Astrocyte of the cerebellum (primary cell): Measurements from ENCODE around the gene CSTF1.

ENCODE experiments used
- DNase-seq: peaks from one replicate; pipeline ENCODE4 v3.0.0-alpha.2; 2011; ENCODE audit warnings: low read depth
- H3K4me3 ChIP-seq: 2 replicates; pipeline ENCODE4 v1.5.1; 2011; ENCODE audit warnings: mild to moderate bottlenecking, low read depth, low read length, moderate library complexity
- in situ Hi-C: cut with HindIII; loops from 2 replicates; pipeline ENCODE4 v1.10.0; 2017; ENCODE audit warnings: low sequenced_read_pairs
- TF ChIP-seq, protein P1 (sequence below): IDR thresholded peaks from 2 replicates; pipeline ENCODE4 v1.5.1; 2012; ENCODE audit warnings: low read length, low read depth, moderate library complexity, mild to moderate bottlenecking; ENCODE audit errors: missing control alignments

CSTF1 gene

DNA sequence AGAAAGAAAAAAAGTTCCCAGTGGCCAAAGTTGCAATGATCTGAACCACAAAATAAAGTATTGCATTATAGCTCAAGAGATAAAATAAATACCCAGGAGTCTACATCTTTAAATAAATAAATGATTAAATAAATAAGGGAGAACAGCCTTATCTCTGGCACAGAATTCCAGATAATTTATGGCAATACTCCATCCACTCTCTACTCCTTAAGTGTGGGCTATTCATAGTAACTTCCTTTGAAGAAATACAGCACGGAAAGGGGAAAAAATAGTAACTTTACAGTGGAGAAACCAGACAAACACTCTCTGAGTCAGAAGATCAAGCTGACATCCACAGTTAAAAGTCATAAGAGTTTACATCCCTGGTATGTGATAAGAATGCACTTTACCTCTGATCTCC, 12.1 kb upstream of the CSTF1 start:
- no peak overlapping the region for H3K4me3 ChIP-seq
- TF ChIP-seq, protein P1, sequence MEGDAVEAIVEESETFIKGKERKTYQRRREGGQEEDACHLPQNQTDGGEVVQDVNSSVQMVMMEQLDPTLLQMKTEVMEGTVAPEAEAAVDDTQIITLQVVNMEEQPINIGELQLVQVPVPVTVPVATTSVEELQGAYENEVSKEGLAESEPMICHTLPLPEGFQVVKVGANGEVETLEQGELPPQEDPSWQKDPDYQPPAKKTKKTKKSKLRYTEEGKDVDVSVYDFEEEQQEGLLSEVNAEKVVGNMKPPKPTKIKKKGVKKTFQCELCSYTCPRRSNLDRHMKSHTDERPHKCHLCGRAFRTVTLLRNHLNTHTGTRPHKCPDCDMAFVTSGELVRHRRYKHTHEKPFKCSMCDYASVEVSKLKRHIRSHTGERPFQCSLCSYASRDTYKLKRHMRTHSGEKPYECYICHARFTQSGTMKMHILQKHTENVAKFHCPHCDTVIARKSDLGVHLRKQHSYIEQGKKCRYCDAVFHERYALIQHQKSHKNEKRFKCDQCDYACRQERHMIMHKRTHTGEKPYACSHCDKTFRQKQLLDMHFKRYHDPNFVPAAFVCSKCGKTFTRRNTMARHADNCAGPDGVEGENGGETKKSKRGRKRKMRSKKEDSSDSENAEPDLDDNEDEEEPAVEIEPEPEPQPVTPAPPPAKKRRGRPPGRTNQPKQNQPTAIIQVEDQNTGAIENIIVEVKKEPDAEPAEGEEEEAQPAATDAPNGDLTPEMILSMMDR = no peak
- in situ Hi-C loops = no loop called here
- DNase-seq = no peak

DNA sequence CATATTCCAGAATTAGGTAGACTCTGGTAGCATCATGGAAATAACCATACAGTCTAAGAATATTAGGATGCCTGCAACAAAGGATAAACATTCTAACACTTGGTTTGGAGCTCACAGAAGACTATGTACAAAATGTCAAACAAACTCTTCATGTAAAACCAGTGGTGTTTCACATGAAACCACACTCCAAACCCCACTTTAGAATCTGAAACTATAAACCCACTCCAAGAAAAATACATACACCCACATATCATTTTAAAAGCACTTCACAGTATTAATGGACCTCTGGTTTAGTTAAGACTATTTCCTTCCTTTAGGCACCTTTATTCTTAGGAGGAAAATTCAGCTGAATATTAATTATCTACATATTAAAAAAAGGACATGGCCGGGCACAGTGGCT, 10.9 kb upstream of the CSTF1 start:
- TF ChIP-seq, protein P1 = no peak
- no peak overlapping the region for H3K4me3 ChIP-seq
- DNase-seq = no peak
- in situ Hi-C loops = no loop called here

DNA sequence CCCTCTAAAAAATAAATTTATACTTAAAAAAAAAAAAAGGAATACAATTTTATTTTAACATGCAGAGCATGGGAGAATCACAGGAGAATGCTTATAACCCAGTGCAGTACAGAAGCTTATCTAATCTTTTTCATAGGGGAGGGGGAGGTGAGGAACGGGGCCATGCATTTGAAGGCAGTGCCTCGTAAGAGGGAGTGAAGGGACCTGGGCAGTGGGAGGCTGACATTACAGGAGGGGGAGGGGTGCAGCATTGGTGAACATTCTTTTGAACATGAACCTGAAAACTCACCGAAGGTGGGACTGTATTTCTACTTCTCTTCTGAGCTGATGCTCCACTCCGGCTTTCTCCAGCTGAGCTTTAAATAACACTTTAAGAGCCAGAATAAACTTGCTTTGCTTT, 9.7 kb upstream of the CSTF1 start:
- DNase-seq = no peak
- TF ChIP-seq, protein P1 = no peak
- in situ Hi-C loops = no loop called here
- H3K4me3 ChIP-seq = no peak overlapping the region

DNA sequence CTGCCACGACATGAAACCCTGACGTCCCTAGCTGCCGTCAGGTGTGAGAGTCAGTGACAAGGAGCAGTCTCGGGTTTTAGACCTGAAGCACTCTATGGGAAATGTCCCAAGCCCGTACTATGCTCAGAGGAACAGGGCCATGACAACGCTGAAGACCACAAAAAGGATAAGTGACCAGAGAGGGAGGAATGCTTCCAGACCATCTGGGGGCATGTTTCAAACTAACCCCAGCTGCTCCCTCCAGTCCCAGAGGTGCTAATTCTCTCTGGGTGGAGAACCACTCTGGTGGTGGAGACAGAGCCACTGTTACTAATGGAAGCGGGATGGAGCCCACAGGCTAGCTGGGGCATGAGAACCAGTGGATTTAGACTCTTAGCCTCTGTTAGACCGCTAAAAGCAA, 9.1 kb upstream of the CSTF1 start:
- in situ Hi-C loops = no loop called here
- H3K4me3 ChIP-seq = no peak overlapping the region
- TF ChIP-seq, protein P1 = no peak
- no peak for DNase-seq

DNA sequence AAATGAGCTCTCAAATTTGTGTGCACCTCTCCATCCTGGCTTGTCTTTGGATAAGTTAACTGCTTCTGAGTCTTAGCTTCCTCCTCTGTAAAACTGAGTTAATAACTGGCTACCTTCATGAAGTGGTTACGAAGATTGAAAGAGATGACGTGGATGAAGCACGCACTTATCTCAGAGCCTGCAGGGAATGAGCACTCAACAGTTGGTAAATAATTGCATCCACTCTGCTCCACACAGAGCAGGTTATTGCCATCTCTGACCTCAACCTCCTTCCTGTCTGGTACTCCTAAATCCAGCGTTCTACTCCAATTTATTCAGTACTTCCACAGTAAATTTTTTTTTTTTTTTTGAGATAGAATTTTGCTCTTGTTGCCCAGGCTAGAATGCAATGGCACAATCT, 7.3 kb upstream of the CSTF1 start:
- DNase-seq = no peak
- in situ Hi-C loops = no loop called here
- TF ChIP-seq, protein P1 = no peak
- no peak overlapping the region for H3K4me3 ChIP-seq

DNA sequence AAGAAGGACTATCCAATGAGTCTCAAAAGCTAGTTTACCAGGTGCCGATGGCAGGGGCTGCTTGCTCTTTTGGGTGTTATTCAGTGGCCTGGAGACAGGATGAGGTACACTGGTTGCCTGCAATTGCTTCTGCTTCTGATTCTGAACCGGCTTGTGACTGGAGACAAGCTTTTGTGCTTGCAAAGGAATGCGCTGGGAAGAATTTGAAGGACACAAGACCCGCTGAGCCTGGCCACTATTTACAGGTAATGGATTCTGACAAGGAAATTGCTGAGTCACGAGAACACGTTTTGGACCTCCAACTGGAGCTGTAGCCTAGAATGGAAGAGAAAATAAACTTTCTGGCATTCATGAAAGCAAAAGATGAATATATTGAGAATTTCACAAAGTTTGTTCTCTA, 6.2 kb upstream of the CSTF1 start:
- H3K4me3 ChIP-seq = no peak overlapping the region
- DNase-seq = no peak
- TF ChIP-seq, protein P1 = no peak
- in situ Hi-C loops = no loop called here

DNA sequence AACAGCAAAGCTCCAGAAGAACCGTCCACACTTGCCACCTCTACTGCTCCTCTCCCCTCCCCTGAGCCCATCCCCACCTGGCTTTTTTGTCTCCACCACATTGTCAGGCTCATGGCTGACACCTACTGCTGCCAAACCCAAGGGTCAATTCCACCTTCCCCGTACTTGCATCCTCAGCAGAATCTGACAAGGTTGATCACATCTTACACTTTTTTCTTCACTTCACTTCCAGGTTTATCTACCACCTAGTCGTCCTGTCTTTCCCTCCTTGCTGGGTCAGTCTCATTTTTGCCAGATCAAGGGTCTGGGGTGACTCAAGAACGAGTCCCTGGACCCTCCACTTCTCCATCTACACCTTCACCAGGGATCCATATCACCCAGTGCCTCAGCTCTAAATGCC, 3.6 kb upstream of the CSTF1 start:
- no peak overlapping the region for H3K4me3 ChIP-seq
- no peak for DNase-seq
- TF ChIP-seq, protein P1 = no peak
- in situ Hi-C loops = no loop called here
